GM18867 (cell line): ENCODE results near the gene RBBP7.

ENCODE experiments used
- ATAC-seq: cut with Tn5 transposase; IDR thresholded peaks from one replicate; pipeline ENCODE4 v1.9.1; 2021; ENCODE audit warnings: mild to moderate bottlenecking, moderate library complexity; ENCODE audit not compliant: unreplicated experiment

Gene RBBP7

GRCh38 chrX:16867947-16868346, 2.2 kb downstream of the RBBP7 start:
- no peak for ATAC-seq

GRCh38 chrX:16862829-16863228, 7.3 kb downstream of the RBBP7 start:
- ATAC-seq: no peak

GRCh38 chrX:16856744-16857143, 13.4 kb downstream of the RBBP7 start:
- no peak for ATAC-seq

GRCh38 chrX:16856076-16856404, 14.1 kb downstream of the RBBP7 start:
- peak; percentile 72 for ATAC-seq

GRCh38 chrX:16855363-16856075, 14.6 kb downstream of the RBBP7 start:
- ATAC-seq: peak; percentile 40

GRCh38 chrX:16853537-16853936, 16.6 kb downstream of the RBBP7 start:
- no peak for ATAC-seq

GRCh38 chrX:16852617-16853179, 17.5 kb downstream of the RBBP7 start:
- ATAC-seq: no peak

GRCh38 chrX:16851827-16852226, 18.3 kb downstream of the RBBP7 start:
- no peak for ATAC-seq

- no peak for ATAC-seq
Measured at GRCh38 chrX:16851421-16851820, 18.7 kb downstream of the RBBP7 start.

GRCh38 chrX:16848541-16848940, 21.6 kb downstream of the RBBP7 start:
- no peak for ATAC-seq

GRCh38 chrX:16845686-16846085, 24.5 kb downstream of the RBBP7 start:
- no peak for ATAC-seq

- no peak for ATAC-seq
Measured at GRCh38 chrX:16843208-16843909, 26.8 kb downstream of the RBBP7 start.

GRCh38 chrX:16842684-16843083, 27.5 kb downstream of the RBBP7 start:
- no peak for ATAC-seq

GRCh38 chrX:16839852-16840460, 30.2 kb downstream of the RBBP7 start:
- ATAC-seq: no peak

- ATAC-seq: no peak
Measured at GRCh38 chrX:16839219-16839851, 30.8 kb downstream of the RBBP7 start.

- no peak for ATAC-seq
Measured at GRCh38 chrX:16838202-16839066, 31.7 kb downstream of the RBBP7 start.

- ATAC-seq: no peak
Measured at GRCh38 chrX:16836371-16836770, 33.8 kb downstream of the RBBP7 start.

GRCh38 chrX:16834806-16835205, 35.4 kb downstream of the RBBP7 start:
- ATAC-seq: no peak

- ATAC-seq: no peak
Measured at GRCh38 chrX:16832301-16832700, 37.9 kb downstream of the RBBP7 start.

GRCh38 chrX:16828124-16828908, 41.8 kb downstream of the RBBP7 start:
- no peak for ATAC-seq
